Karpas-422 (cell line): ENCODE data around the gene PSMD3. TPM values are rescaled to one million over a fixed set of nuclear protein-coding genes. Genes with fewer than 3 reads are reported as not detected.

ENCODE experiments used
- DNase-seq: peaks from one replicate; pipeline ENCODE4 v3.0.0-alpha.2; 2015
- H2AFZ ChIP-seq: fragments of 200-600 bp; sonication (generic); 2 replicates; pipeline ENCODE4 v1.6.1; 2014; ENCODE audit warnings: antibody characterized with exemption, low read length, mixed read lengths
- H3K27ac ChIP-seq: fragments of 200-600 bp; sonication (generic); 2 replicates; pipeline ENCODE4 v1.5.1; 2014; ENCODE audit warnings: mild to moderate bottlenecking, low read length, moderate library complexity
- H3K27me3 ChIP-seq: fragments of 200-600 bp; sonication (generic); 2 replicates; pipeline ENCODE4 v1.6.1; 2014; ENCODE audit warnings: low read length, mixed read lengths
- H3K36me3 ChIP-seq: fragments of 200-600 bp; sonication (generic); 2 replicates; pipeline ENCODE4 v1.6.1; 2014; ENCODE audit warnings: low read length, mixed read lengths; ENCODE audit not compliant: insufficient read depth
- H3K4me1 ChIP-seq: fragments of 200-600 bp; sonication (generic); 2 replicates; pipeline ENCODE4 v1.6.1; 2014; ENCODE audit warnings: mild to moderate bottlenecking, low read length, mixed read lengths
- H3K4me2 ChIP-seq: fragments of 200-600 bp; sonication (generic); 2 replicates; pipeline ENCODE4 v1.6.1; 2014; ENCODE audit warnings: low read length, low read depth, mild to moderate bottlenecking; ENCODE audit not compliant: poor library complexity, severe bottlenecking
- H3K4me3 ChIP-seq: fragments of 200-600 bp; sonication (generic); 2 replicates; pipeline ENCODE4 v1.5.1; 2014; ENCODE audit warnings: mild to moderate bottlenecking, antibody characterized with exemption, low read length, mixed read lengths
- H3K79me2 ChIP-seq: fragments of 200-600 bp; sonication (generic); 2 replicates; pipeline ENCODE4 v1.6.1; 2014; ENCODE audit warnings: mild to moderate bottlenecking, low read length, mixed read lengths
- H3K9ac ChIP-seq: fragments of 200-600 bp; sonication (generic); 2 replicates; pipeline ENCODE4 v1.6.0; 2014; ENCODE audit warnings: low read length
- H3K9me2 ChIP-seq: fragments of 200-600 bp; sonication (generic), shearing (Covaris generic); replicated peaks from 2 replicates; pipeline ENCODE4 v1.6.0; 2014; ENCODE audit warnings: mild to moderate bottlenecking, low read length, moderate library complexity; ENCODE audit not compliant: insufficient read depth
- H3K9me3 ChIP-seq: fragments of 300-700, 200-600 bp; sonication (generic); 2 replicates; pipeline ENCODE4 v1.6.1; 2014; ENCODE audit warnings: low read length, mixed read lengths
- H4K20me1 ChIP-seq: fragments of 200-600 bp; sonication (generic); 2 replicates; pipeline ENCODE4 v1.6.1; 2014; ENCODE audit warnings: mild to moderate bottlenecking, antibody characterized with exemption, low read length, low read depth; ENCODE audit not compliant: insufficient read depth
- total RNA-seq: library from RNA; depleted of rRNA; stranded (reverse); fragments of >200 nt; shearing (Covaris generic); gene quantifications from 2 replicates; pipeline ENCODE4 v1.2.3, GENCODE V29; 2014; ENCODE audit warnings: low replicate concordance

The PSMD3 gene
- total RNA-seq, 1 experiment from 2014 or later, result 87.1 TPM

GRCh38 chr17:40017422-40018080, 36.9 kb downstream of the PSMD3 start:
- Histone ChIP-seq H3K9ac (no peak overlapping the region), H3K27ac (no peak overlapping the region), H3K4me1 (no peaks in the 10 kb centered on the region), H3K4me3 (no peak overlapping the region), H2AFZ (no peak overlapping the region), H3K9me2 (no peaks in the 10 kb centered on the region), H3K79me2 (no peaks in the 10 kb centered on the region), H3K4me2 (no peak overlapping the region), H3K27me3 (no peaks in the 10 kb centered on the region), H4K20me1 (no peaks in the 10 kb centered on the region), H3K9me3 (no peaks in the 10 kb centered on the region), H3K36me3 (no peaks in the 10 kb centered on the region)
- DNase-seq, result no peak

GRCh38 chr17:40018211-40019121, 37.9 kb downstream of the PSMD3 start:
- Histone ChIP-seq H3K4me1 (no peaks in the 10 kb centered on the region), H4K20me1 (no peaks in the 10 kb centered on the region), H3K27me3 (no peaks in the 10 kb centered on the region), H3K4me2 (no peak overlapping the region), H3K36me3 (no peaks in the 10 kb centered on the region), H3K27ac (no peak overlapping the region), H3K9me2 (no peaks in the 10 kb centered on the region), H3K79me2 (no peaks in the 10 kb centered on the region), H3K9ac (no peak overlapping the region), H2AFZ (no peak overlapping the region), H3K4me3 (no peak overlapping the region), H3K9me3 (no peaks in the 10 kb centered on the region)
- no peak for DNase-seq

GRCh38 chr17:40019140-40019991, 38.8 kb downstream of the PSMD3 start:
- DNase-seq, result no peak

GRCh38 chr17:40020146-40020545, 39.5 kb downstream of the PSMD3 start:
- Histone ChIP-seq H3K9me3 (no peaks in the 10 kb centered on the region), H3K27ac (no peak overlapping the region), H3K79me2 (no peaks in the 10 kb centered on the region), H3K9ac (no peak overlapping the region), H3K4me3 (no peak overlapping the region), H2AFZ (no peak overlapping the region), H3K27me3 (no peaks in the 10 kb centered on the region), H3K36me3 (no peaks in the 10 kb centered on the region), H3K4me1 (no peaks in the 10 kb centered on the region), H4K20me1 (no peaks in the 10 kb centered on the region), H3K9me2 (no peaks in the 10 kb centered on the region), H3K4me2 (no peak overlapping the region)
- DNase-seq, result no peak

More at GRCh38 chr17:40019140-40019991, 38.8 kb downstream of the PSMD3 start:
- no peaks in the 10 kb centered on the region for H3K4me1 ChIP-seq
- no peak overlapping the region for H3K9ac ChIP-seq
- H3K36me3 ChIP-seq, result no peaks in the 10 kb centered on the region
- H3K4me3 ChIP-seq, result no peak overlapping the region
- H3K9me2 ChIP-seq, result no peaks in the 10 kb centered on the region
- H3K4me2 ChIP-seq, result no peak overlapping the region
- H3K9me3 ChIP-seq, result no peaks in the 10 kb centered on the region
- no peak overlapping the region for H3K27ac ChIP-seq
- H4K20me1 ChIP-seq, result no peaks in the 10 kb centered on the region
- no peak overlapping the region for H2AFZ ChIP-seq
- no peaks in the 10 kb centered on the region for H3K79me2 ChIP-seq
- no peaks in the 10 kb centered on the region for H3K27me3 ChIP-seq

- Histone ChIP-seq H3K36me3 (peaks cover 7% of the 10 kb centered on the region), H2AFZ (no peak overlapping the region), H3K27ac (no peak overlapping the region), H3K9me3 (no peaks in the 10 kb centered on the region), H3K4me3 (no peak overlapping the region), H4K20me1 (no peaks in the 10 kb centered on the region), H3K27me3 (no peaks in the 10 kb centered on the region), H3K4me2 (no peak overlapping the region), H3K4me1 (no peaks in the 10 kb centered on the region), H3K9ac (no peak overlapping the region), H3K9me2 (no peaks in the 10 kb centered on the region), H3K79me2 (no peaks in the 10 kb centered on the region)
- no peak for DNase-seq
These were observed 40.9 kb downstream of the PSMD3 start for GRCh38 chr17:40021451-40021971.

- Histone ChIP-seq H3K4me3 (no peak overlapping the region), H3K27me3 (no peaks in the 10 kb centered on the region), H3K4me2 (no peak overlapping the region), H3K9ac (no peak overlapping the region), H3K36me3 (peaks cover 8% of the 10 kb centered on the region), H3K9me2 (no peaks in the 10 kb centered on the region), H3K4me1 (no peaks in the 10 kb centered on the region), H4K20me1 (no peaks in the 10 kb centered on the region), H3K27ac (no peak overlapping the region), H3K9me3 (no peaks in the 10 kb centered on the region), H3K79me2 (no peaks in the 10 kb centered on the region), H2AFZ (no peak overlapping the region)
- no peak for DNase-seq
These were observed 41.9 kb downstream of the PSMD3 start for GRCh38 chr17:40022497-40022896.

GRCh38 chr17:40022961-40023541, 42.4 kb downstream of the PSMD3 start:
- Histone ChIP-seq H3K4me2 (no peak overlapping the region), H3K9me3 (no peaks in the 10 kb centered on the region), H3K79me2 (no peaks in the 10 kb centered on the region), H3K27me3 (no peaks in the 10 kb centered on the region), H3K27ac (no peak overlapping the region), H3K36me3 (peaks cover 8% of the 10 kb centered on the region), H3K4me1 (no peaks in the 10 kb centered on the region), H3K9ac (no peak overlapping the region), H2AFZ (no peak overlapping the region), H4K20me1 (no peaks in the 10 kb centered on the region), H3K9me2 (no peaks in the 10 kb centered on the region), H3K4me3 (no peak overlapping the region)
- DNase-seq, result no peak
